H1 (cell line): ENCODE results near the gene C11orf65. TPM values are rescaled to one million over a fixed set of nuclear protein-coding genes. Genes with fewer than 3 reads are reported as not detected.

ENCODE experiments used
- CTCF ChIA-PET: fragments of 300-600 bp; sonication (Branson Sonifier 250); formaldehyde crosslinking; loops from one replicate; lab custom pipeline; 2021; ENCODE audit not compliant: partially characterized antibody; lab: Charles Lee
- POLR2A ChIA-PET: fragments of 300-600 bp; sonication (Branson Sonifier 250); formaldehyde crosslinking; loops from one replicate; lab custom pipeline; 2021; ENCODE audit warnings: inconsistent platforms; ENCODE audit not compliant: partially characterized antibody; lab: Charles Lee
- DNase-seq, 2 experiments: peaks; one replicate each; pipeline versions ENCODE4 v3.0.0 to v3.0.0-alpha.2; 2010 to 2022; ENCODE audit warnings: low spot score in 2 of 2, low read depth in 1 of 2, mixed read lengths in 1 of 2
- FAIRE-seq: peaks from 2 replicates; lab custom pipeline; 2011; peaks lifted over from hg19 to GRCh38; lab: Jason Lieb, UNC
- H2AFZ ChIP-seq: 2 replicates; pipeline ENCODE4 v1.8.1; 2012; ENCODE audit warnings: low read length, inconsistent platforms
- H2AK5ac ChIP-seq: 2 replicates; pipeline ENCODE4 v1.6.1; 2013; ENCODE audit warnings: low read depth, low read length
- H2BK120ac ChIP-seq: replicated peaks from 2 replicates; pipeline ENCODE3; 2013; ENCODE audit warnings: low read depth, low read length, inconsistent platforms
- H2BK12ac ChIP-seq: 2 replicates; pipeline ENCODE4 v1.6.1; 2013; ENCODE audit warnings: low read depth, low read length
- H2BK15ac ChIP-seq: 2 replicates; pipeline ENCODE4 v1.6.1; 2013; ENCODE audit warnings: low read length
- H2BK20ac ChIP-seq: 2 replicates; pipeline ENCODE4 v1.6.1; 2013; ENCODE audit warnings: low read length
- H2BK5ac ChIP-seq: 2 replicates; pipeline ENCODE4 v1.6.1; 2013; ENCODE audit warnings: low read depth, low read length
- H3K14ac ChIP-seq: 2 replicates; pipeline ENCODE4 v1.6.1; 2013; ENCODE audit warnings: inconsistent platforms; ENCODE audit not compliant: insufficient read length
- H3K18ac ChIP-seq: 2 replicates; pipeline ENCODE4 v1.6.1; 2013; ENCODE audit warnings: low read length; ENCODE audit errors: extremely low read depth
- H3K23ac ChIP-seq: 2 replicates; pipeline ENCODE4 v1.6.1; 2013; ENCODE audit warnings: inconsistent platforms; ENCODE audit not compliant: insufficient read length
- H3K23me2 ChIP-seq: 2 replicates; pipeline ENCODE4 v1.6.1; 2013; ENCODE audit warnings: low read depth, low read length
- H3K27ac ChIP-seq: 2 replicates; pipeline ENCODE4 v1.6.1; 2011; ENCODE audit warnings: low read depth, low read length, inconsistent platforms
- H3K27me3 ChIP-seq, 4 experiments: replicated peaks in 1 of 4; 1 replicate in 1 of 4; 2 replicates in 3 of 4; pipeline versions ENCODE4 v1.6.1 to v1.8.1; 2011 to 2013; ENCODE audit warnings: low read length in 3 of 4, mild to moderate bottlenecking in 3 of 4, inconsistent platforms in 2 of 4, mixed read lengths in 2 of 4, moderate library complexity in 1 of 4; ENCODE audit not compliant: control insufficient read depth in 3 of 4, insufficient read depth in 3 of 4; ENCODE audit errors: extremely low read depth in 1 of 4
- H3K36me3 ChIP-seq, 4 experiments: 2 replicates each; pipeline versions ENCODE4 v1.6.1 to v1.8.1; 2011 to 2013; ENCODE audit warnings: mild to moderate bottlenecking in 4 of 4, low read length in 3 of 4, moderate library complexity in 2 of 4, control low read depth in 1 of 4, inconsistent platforms in 1 of 4; ENCODE audit not compliant: insufficient read depth in 4 of 4, control insufficient read depth in 2 of 4
- H3K4ac ChIP-seq: replicated peaks from 2 replicates; pipeline ENCODE3; 2013; ENCODE audit warnings: low read length, low read depth, mixed read lengths, inconsistent platforms; ENCODE audit not compliant: insufficient read length
- H3K4me1 ChIP-seq, 4 experiments: replicated peaks in 1 of 4; 1 replicate in 1 of 4; 2 replicates in 3 of 4; pipeline versions ENCODE4 v1.6.1 to v1.8.1; 2011 to 2013; ENCODE audit warnings: low read length in 3 of 4, inconsistent platforms in 2 of 4, mixed read lengths in 1 of 4; ENCODE audit not compliant: insufficient read depth in 4 of 4, control insufficient read depth in 3 of 4
- H3K4me2 ChIP-seq, 2 experiments: 2 replicates each; pipeline versions ENCODE4 v1.6.1 to v1.8.1; 2011 to 2013; ENCODE audit warnings: low read depth in 2 of 2, low read length in 2 of 2, control low read depth in 1 of 2, inconsistent platforms in 1 of 2, mild to moderate bottlenecking in 1 of 2; ENCODE audit not compliant: insufficient read depth in 1 of 2
- H3K4me3 ChIP-seq, 4 experiments: fragments of 200-600, 300-600 bp in 1 of 4; sonication (generic), shearing (Covaris generic), sonication (Bioruptor Twin) in 1 of 4; 2 replicates each; pipeline versions ENCODE4 v1.5.1 to v1.8.1; 2011 to 2016; ENCODE audit warnings: low read length in 4 of 4, low read depth in 3 of 4, control low read depth in 2 of 4, inconsistent platforms in 2 of 4, mild to moderate bottlenecking in 2 of 4, mixed read lengths in 1 of 4, moderate library complexity in 1 of 4; ENCODE audit not compliant: insufficient read depth in 2 of 4; ENCODE audit errors: extremely low read depth in 1 of 4
- H3K56ac ChIP-seq: replicated peaks from 2 replicates; pipeline ENCODE3; 2013; ENCODE audit warnings: low read depth, mild to moderate bottlenecking, mixed read lengths, low read length, inconsistent platforms; ENCODE audit not compliant: insufficient read length
- H3K79me1 ChIP-seq: 2 replicates; pipeline ENCODE4 v1.6.1; 2013; ENCODE audit warnings: low read depth, low read length, control low read depth
- H3K79me2 ChIP-seq, 2 experiments: 2 replicates each; pipeline versions ENCODE4 v1.6.1 to v1.8.1; 2012 to 2013; ENCODE audit warnings: low read length in 2 of 2, mild to moderate bottlenecking in 2 of 2, inconsistent platforms in 1 of 2; ENCODE audit not compliant: insufficient read depth in 2 of 2, control insufficient read depth in 1 of 2
- H3K9ac ChIP-seq, 4 experiments: replicated peaks in 1 of 4; 1 replicate in 1 of 4; 2 replicates in 3 of 4; pipeline versions ENCODE4 v1.6.1 to v1.8.1; 2011 to 2013; ENCODE audit warnings: low read depth in 3 of 4, low read length in 3 of 4, control low read depth in 2 of 4, mild to moderate bottlenecking in 2 of 4, moderate library complexity in 2 of 4, inconsistent platforms in 1 of 4; ENCODE audit errors: extremely low read depth in 1 of 4
- H3K9me3 ChIP-seq, 2 experiments: 2 replicates each; pipeline versions ENCODE4 v1.6.1 to v1.8.1; 2012 to 2013; ENCODE audit warnings: mild to moderate bottlenecking in 2 of 2, moderate library complexity in 2 of 2, control low read depth in 1 of 2, inconsistent platforms in 1 of 2, low read depth in 1 of 2, low read length in 1 of 2, mixed read lengths in 1 of 2; ENCODE audit not compliant: insufficient read depth in 2 of 2
- H4K20me1 ChIP-seq, 2 experiments: replicated peaks in 1 of 2; 2 replicates each; pipeline versions ENCODE3 to v1.8.1; 2011 to 2013; ENCODE audit warnings: inconsistent platforms in 2 of 2, low read length in 2 of 2, mild to moderate bottlenecking in 1 of 2; ENCODE audit not compliant: insufficient read depth in 2 of 2, control insufficient read depth in 1 of 2
- H4K5ac ChIP-seq: 2 replicates; pipeline ENCODE4 v1.6.1; 2013; ENCODE audit warnings: low read length, low read depth, mixed read lengths, inconsistent platforms; ENCODE audit not compliant: insufficient read length
- H4K8ac ChIP-seq: 2 replicates; pipeline ENCODE4 v1.8.0; 2013; ENCODE audit warnings: mild to moderate bottlenecking, moderate library complexity, low read length, inconsistent platforms; ENCODE audit not compliant: insufficient read depth; ENCODE audit errors: extremely low read depth
- H4K91ac ChIP-seq: replicated peaks from 2 replicates; pipeline ENCODE3; 2013; ENCODE audit warnings: low read length, mixed read lengths, inconsistent platforms; ENCODE audit not compliant: insufficient read length
- BRCA1 ChIP-seq: IDR thresholded peaks from 2 replicates; pipeline ENCODE4 v1.6.1; 2012; ENCODE audit warnings: low read depth, low read length, improper control_type of control experiment
- CHD2 ChIP-seq: IDR thresholded peaks from 2 replicates; pipeline ENCODE4 v1.6.1; 2012; ENCODE audit warnings: low read length, improper control_type of control experiment
- CREB1 ChIP-seq: IDR thresholded peaks from 2 replicates; pipeline ENCODE4 v1.6.1; 2012; ENCODE audit warnings: inconsistent platforms
- HDAC2 ChIP-seq, 2 experiments: fragments of 300-600 bp in 1 of 2; sonication (generic) in 1 of 2; IDR thresholded peaks; 2 replicates each; pipeline ENCODE4 v1.6.1; 2011 to 2012; ENCODE audit warnings: low read depth in 2 of 2, low read length in 2 of 2, mild to moderate bottlenecking in 2 of 2, moderate library complexity in 2 of 2, borderline replicate concordance in 1 of 2, inconsistent platforms in 1 of 2
- HDAC6 ChIP-seq: IDR thresholded peaks from one replicate; pipeline ENCODE4 v1.7.1; 2012; ENCODE audit warnings: low read depth, mild to moderate bottlenecking, inconsistent platforms, low read length, moderate library complexity
- JUND ChIP-seq: IDR thresholded peaks from 2 replicates; pipeline ENCODE4 v1.6.1; 2011; ENCODE audit warnings: mild to moderate bottlenecking, improper control_type of control experiment, low read length
- KDM1A ChIP-seq: fragments of 200-600, 300-600 bp; sonication (generic); IDR thresholded peaks from 2 replicates; pipeline ENCODE4 v1.7.1; 2016; ENCODE audit warnings: mild to moderate bottlenecking, low read length, borderline replicate concordance
- KDM5A ChIP-seq: fragments of 200-600 bp; IDR thresholded peaks from 2 replicates; pipeline ENCODE4 v1.7.1; 2012; ENCODE audit warnings: mild to moderate bottlenecking, low read length, inconsistent platforms, mixed read lengths
- MAFK ChIP-seq: IDR thresholded peaks from 2 replicates; pipeline ENCODE4 v1.6.1; 2012; ENCODE audit warnings: low read depth, mild to moderate bottlenecking, improper control_type of control experiment, low read length
- POU5F1 ChIP-seq: IDR thresholded peaks from 2 replicates; pipeline ENCODE4 v1.6.1; 2011; ENCODE audit warnings: low read depth, mild to moderate bottlenecking, low read length, moderate library complexity
- RFX5 ChIP-seq: IDR thresholded peaks from 2 replicates; pipeline ENCODE4 v1.6.1; 2011; ENCODE audit warnings: low read depth, low read length, improper control_type of control experiment, borderline replicate concordance
- RNF2 ChIP-seq: fragments of 200-900, 300-1000 bp; sonication (generic); IDR thresholded peaks from 2 replicates; pipeline ENCODE4 v1.7.1; 2016; ENCODE audit warnings: borderline replicate concordance, low read depth, mild to moderate bottlenecking, antibody characterized with exemption, low read length; ENCODE audit not compliant: poor library complexity, severe bottlenecking; ENCODE audit errors: missing control alignments
- SAP30 ChIP-seq: fragments of 300-600 bp; sonication (generic); IDR thresholded peaks from 2 replicates; pipeline ENCODE4 v1.7.1; 2012; ENCODE audit warnings: low read length, moderate library complexity, mild to moderate bottlenecking, inconsistent platforms; ENCODE audit not compliant: insufficient read depth, insufficient replicate concordance
- SUZ12 ChIP-seq: fragments of 200-600 bp; sonication (generic); IDR thresholded peaks from 2 replicates; pipeline ENCODE4 v1.6.1; 2012; ENCODE audit warnings: mild to moderate bottlenecking, inconsistent platforms, low read length, moderate library complexity, mixed read lengths
- TAF7 ChIP-seq: optimal IDR thresholded peaks from 2 replicates; pipeline ENCODE3; 2011; ENCODE audit warnings: low read depth, mild to moderate bottlenecking, inconsistent platforms, low read length, moderate library complexity, borderline replicate concordance
- WGBS, 2 experiments: shearing (Covaris generic) in 1 of 2; methylation state at CpG; one replicate each; pipeline versions ENCODE4 v1.1.6 to v1.1.7; 2013 to 2015; ENCODE audit warnings: low lambda C conversion rate in 2 of 2, mixed read lengths in 2 of 2, inconsistent platforms in 1 of 2, low coverage in 1 of 2, missing lambda C conversion rate in 1 of 2; ENCODE audit not compliant: insufficient replicate concordance in 2 of 2, insufficient coverage in 1 of 2, insufficient read length in 1 of 2; ENCODE audit errors: extremely low coverage in 1 of 2, missing lambda C conversion rate in 1 of 2; 5-methylcytosine and 5-hydroxymethylcytosine counted together
- polyA plus RNA-seq, 7 experiments: library from polyadenylated mRNA; depleted of rRNA in 3 of 7; stranded (reverse) in 5 of 7; unstranded in 2 of 7; fragments of >200 nt in 5 of 7; fragments of 200-250 nt in 2 of 7; gene quantifications; 1 replicate in 5 of 7; 2 replicates in 1 of 7; 4 replicates in 1 of 7; pipeline versions ENCODE4 v1.2.1 to v1.2.3, GENCODE V29; 2011 to 2013; ENCODE audit warnings: missing spikeins in 2 of 7, mixed read lengths in 2 of 7
- total RNA-seq: library from RNA; stranded (reverse); fragmentation: NEBNext Ultra II Directional; extraction: Animal tissue kit (Norgen Biotek cat#: 25700); gene quantifications from 2 replicates; pipeline ENCODE4 v1.2.1, GENCODE V29; 2021

The C11orf65 gene
- total and polyA plus RNA-seq, 2 of the 8 experiments (the other 6 are each of a cell fraction or from before 2014, with no cell fraction given) = 0.14 to 0.22 TPM

GRCh38 chr11:108472681-108473080 lies 5.4 kb upstream of the C11orf65 start:
- H3K4me2 ChIP-seq = no peak overlapping the region
- no peak overlapping the region for H3K14ac ChIP-seq
- no peak overlapping the region for H4K5ac ChIP-seq
- no peaks in the 10 kb centered on the region for H3K23me2 ChIP-seq
- FAIRE-seq = no peak
- H3K27me3 ChIP-seq = no peaks in the 10 kb centered on the region
- H2BK5ac ChIP-seq = no peak overlapping the region
- no peak overlapping the region for H2AFZ ChIP-seq
- H3K36me3 ChIP-seq = peaks cover 0 to 6% (median 1%) of the 10 kb centered on the region in 4 experiments; a peak in 4 of 8 replicates
- H3K4me3 ChIP-seq = no peak overlapping the region
- H4K8ac ChIP-seq = no peak overlapping the region
- H3K9ac ChIP-seq = no peak overlapping the region
- H2AK5ac ChIP-seq = no peak overlapping the region
- ChIA-PET POLR2A (no interaction called here), CTCF (no interaction called here)
- no peak overlapping the region for H3K23ac ChIP-seq
- H3K4me1 ChIP-seq = no peaks in the 10 kb centered on the region; a peak in 1 of 7 replicates
- no peaks in the 10 kb centered on the region for H4K20me1 ChIP-seq
- H3K18ac ChIP-seq = no peak overlapping the region
- H3K9me3 ChIP-seq = no peaks in the 10 kb centered on the region
- no peak overlapping the region for H3K4ac ChIP-seq
- H2BK15ac ChIP-seq = no peak overlapping the region
- H3K27ac ChIP-seq = no peak overlapping the region
- H3K79me1 ChIP-seq = no peaks in the 10 kb centered on the region
- no peak overlapping the region for H2BK120ac ChIP-seq
- no peak overlapping the region for H4K91ac ChIP-seq
- no peak for DNase-seq
- H3K56ac ChIP-seq = no peak overlapping the region
- 100% methylated on average over 1 of the region's 1 CpG; no CpG with 5 or more reads in 1 of the 2 experiments for WGBS, 2 experiments
- H3K79me2 ChIP-seq = no peaks in the 10 kb centered on the region
- no peak overlapping the region for H2BK20ac ChIP-seq
- H2BK12ac ChIP-seq = no peak overlapping the region
- TF ChIP-seq KDM1A (no peak), SAP30 (no peak), BRCA1 (no peak), JUND (no peak), MAFK (no peak), POU5F1 (no peak), HDAC6 (no peak), TAF7 (no peak), RFX5 (no peak), HDAC2 (IDR thresholded peaks at IDR 0.05; ENCODE audit: borderline replicate concordance in 1 of 2, low read depth in 2 of 2, low read length in 2 of 2) (no peak), RNF2 (no peak), KDM5A (no peak), CREB1 (no peak), CHD2 (no peak), SUZ12 (no peak)
